Measurements from ENCODE around the gene SFXN5.

Gene SFXN5

GRCh38 chr2:72934683-72935610, 136.6 kb downstream of the SFXN5 start:
- DNase-seq: no peak

- no peak for DNase-seq
Observed at GRCh38 chr2:72933646-72934151, 137.8 kb downstream of the SFXN5 start.

- no peak for DNase-seq
Observed at GRCh38 chr2:72933207-72933606, 138.3 kb downstream of the SFXN5 start.

GRCh38 chr2:72932805-72933204, 138.7 kb downstream of the SFXN5 start:
- DNase-seq: no peak

- no peak for DNase-seq
Observed at GRCh38 chr2:72932045-72932740, 139.3 kb downstream of the SFXN5 start.

- DNase-seq: peak; percentile 67
Observed at GRCh38 chr2:72931280-72931910, 140.1 kb downstream of the SFXN5 start.

- no peak for DNase-seq
Observed at GRCh38 chr2:72929010-72929409, 142.5 kb downstream of the SFXN5 start.

GRCh38 chr2:72927619-72928550, 143.6 kb downstream of the SFXN5 start:
- DNase-seq: peak; percentile 8

GRCh38 chr2:72926811-72927465, 144.6 kb downstream of the SFXN5 start:
- DNase-seq: no peak

- DNase-seq: no peak
Observed at GRCh38 chr2:72926368-72926767, 145.1 kb downstream of the SFXN5 start.

GRCh38 chr2:72925328-72925943, 146.1 kb downstream of the SFXN5 start:
- DNase-seq: no peak

- no peak for DNase-seq
Observed at GRCh38 chr2:72924353-72925240, 146.9 kb downstream of the SFXN5 start.

- no peak for DNase-seq
Observed at GRCh38 chr2:72923833-72924352, 147.6 kb downstream of the SFXN5 start.

- DNase-seq: no peak
Observed at GRCh38 chr2:72921853-72922252, 149.7 kb downstream of the SFXN5 start.

GRCh38 chr2:72921088-72921851, 150.2 kb downstream of the SFXN5 start:
- DNase-seq: no peak

GRCh38 chr2:72920318-72921087, 151.0 kb downstream of the SFXN5 start:
- DNase-seq: peak; percentile 56

GRCh38 chr2:72919414-72920317, 151.8 kb downstream of the SFXN5 start:
- DNase-seq: no peak

All from stimulated activated CD8-positive, alpha-beta memory T cell treated with anti-CD3 and anti-CD28 coated beads, Interleukin-4, amount 100 ng/mL, for 48 hours (primary cell).